ENCODE data around the gene RMDN2. TPM values are rescaled to one million over a fixed set of nuclear protein-coding genes. Genes with fewer than 3 reads are reported as not detected.

Gene RMDN2
- total RNA-seq, 1 experiment from 2014 or later = 3.0 TPM

GRCh38 chr2:37966326-37966725, 41.2 kb downstream of the RMDN2 start:
- no TSS peak for BruUV-seq (replicated peaks)
- Histone ChIP-seq H3K4me1 (ENCODE audit: insufficient read depth, low read length, poor library complexity, severe bottlenecking) (no peaks in the 10 kb centered on the region), H3K9me3 (ENCODE audit: low read depth, low read length, poor library complexity, severe bottlenecking) (no peaks in the 10 kb centered on the region), H3K4me3 (ENCODE audit: low read depth, low read length, poor library complexity, severe bottlenecking) (no peak overlapping the region), H3K27me3 (replicated peaks; ENCODE audit: insufficient read depth, low read depth, low read length, poor library complexity) (no peaks in the 10 kb centered on the region), H3K27ac (ENCODE audit: low read depth, low read length, poor library complexity, severe bottlenecking) (no peak overlapping the region), H3K36me3 (ENCODE audit: insufficient read depth, low read length, poor library complexity, severe bottlenecking) (no peaks in the 10 kb centered on the region)
- TF ChIP-seq EZH2 (IDR thresholded peaks at IDR 0.05; ENCODE audit: borderline replicate concordance, low read depth, low read length, poor library complexity, severe bottlenecking) (no peak), CTCF (conservative IDR thresholded peaks at IDR 0.05; ENCODE audit: low read depth, low read length) (no peak)
- ChIA-PET CTCF (no interaction called here), POLR2A (ENCODE audit: low non-redundant PET) (no interaction called here)
- intact Hi-C loops (cut with micrococcal nuclease; ENCODE audit: unreplicated experiment) = no loop called here
- DNase-seq (ENCODE audit: low spot score) = no peak

DNA sequence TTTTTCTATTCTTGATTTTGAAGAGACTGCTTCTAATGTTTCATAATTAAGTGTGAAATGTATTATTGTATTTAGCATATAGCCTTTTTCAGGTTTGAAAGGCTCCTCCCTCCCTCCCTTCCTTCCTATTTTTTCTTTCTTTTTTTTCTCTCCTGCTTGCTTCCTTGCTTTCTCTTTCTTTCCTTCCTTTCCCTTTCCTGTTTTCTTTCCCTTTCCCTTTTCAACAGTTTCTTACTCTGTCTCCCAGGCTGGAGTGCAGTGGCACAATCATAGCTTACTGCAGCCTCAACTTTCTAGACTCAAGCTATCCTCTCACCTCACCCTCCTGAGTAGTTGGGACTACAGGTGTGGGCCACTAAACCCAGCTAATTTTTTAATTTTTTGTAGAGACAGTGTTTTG, 44.6 kb downstream of the RMDN2 start:
- Histone ChIP-seq H3K4me1 (ENCODE audit: insufficient read depth, low read length, poor library complexity, severe bottlenecking) (no peaks in the 10 kb centered on the region), H3K27ac (ENCODE audit: low read depth, low read length, poor library complexity, severe bottlenecking) (no peak overlapping the region), H3K4me3 (ENCODE audit: low read depth, low read length, poor library complexity, severe bottlenecking) (no peak overlapping the region), H3K27me3 (replicated peaks; ENCODE audit: insufficient read depth, low read depth, low read length, poor library complexity) (no peaks in the 10 kb centered on the region), H3K9me3 (ENCODE audit: low read depth, low read length, poor library complexity, severe bottlenecking) (no peaks in the 10 kb centered on the region), H3K36me3 (ENCODE audit: insufficient read depth, low read length, poor library complexity, severe bottlenecking) (no peaks in the 10 kb centered on the region)
- no peak for DNase-seq (ENCODE audit: low spot score)
- intact Hi-C loops (cut with micrococcal nuclease; ENCODE audit: unreplicated experiment) = no loop called here
- CTCF ChIA-PET = no interaction called here
- no TSS peak for BruUV-seq (replicated peaks)
- TF ChIP-seq CTCF (conservative IDR thresholded peaks at IDR 0.05; ENCODE audit: low read depth, low read length) = no peak
- TF ChIP-seq EZH2 (IDR thresholded peaks at IDR 0.05; ENCODE audit: borderline replicate concordance, low read depth, low read length, poor library complexity, severe bottlenecking) = no peak
- POLR2A ChIA-PET (ENCODE audit: low non-redundant PET) = no interaction called here

- Histone ChIP-seq H3K4me3 (ENCODE audit: low read depth, low read length, poor library complexity, severe bottlenecking) (no peak overlapping the region), H3K27me3 (replicated peaks; ENCODE audit: insufficient read depth, low read depth, low read length, poor library complexity) (no peaks in the 10 kb centered on the region), H3K27ac (ENCODE audit: low read depth, low read length, poor library complexity, severe bottlenecking) (no peak overlapping the region), H3K9me3 (ENCODE audit: low read depth, low read length, poor library complexity, severe bottlenecking) (no peaks in the 10 kb centered on the region), H3K36me3 (ENCODE audit: insufficient read depth, low read length, poor library complexity, severe bottlenecking) (no peaks in the 10 kb centered on the region), H3K4me1 (ENCODE audit: insufficient read depth, low read length, poor library complexity, severe bottlenecking) (no peaks in the 10 kb centered on the region)
- TF ChIP-seq EZH2 (IDR thresholded peaks at IDR 0.05; ENCODE audit: borderline replicate concordance, low read depth, low read length, poor library complexity, severe bottlenecking) (no peak), CTCF (conservative IDR thresholded peaks at IDR 0.05; ENCODE audit: low read depth, low read length) (no peak)
- BruUV-seq (replicated peaks) = no TSS peak
- CTCF ChIA-PET = no interaction called here
- intact Hi-C loops (cut with micrococcal nuclease; ENCODE audit: unreplicated experiment) = no loop called here
- no peak for DNase-seq (ENCODE audit: low spot score)
- POLR2A ChIA-PET (ENCODE audit: low non-redundant PET) = no interaction called here
These were observed 46.9 kb downstream of the RMDN2 start for GRCh38 chr2:37971971-37972370.

Data from A673 (cell line).